ENCODE results near the gene PLA1A. TPM values are rescaled to one million over a fixed set of nuclear protein-coding genes. Genes with fewer than 3 reads are reported as not detected.

PLA1A gene
- total RNA-seq, 1 donor, result not detected

- no peak for DNase-seq (ENCODE audit: low read depth)
- TF ChIP-seq, protein P1, sequence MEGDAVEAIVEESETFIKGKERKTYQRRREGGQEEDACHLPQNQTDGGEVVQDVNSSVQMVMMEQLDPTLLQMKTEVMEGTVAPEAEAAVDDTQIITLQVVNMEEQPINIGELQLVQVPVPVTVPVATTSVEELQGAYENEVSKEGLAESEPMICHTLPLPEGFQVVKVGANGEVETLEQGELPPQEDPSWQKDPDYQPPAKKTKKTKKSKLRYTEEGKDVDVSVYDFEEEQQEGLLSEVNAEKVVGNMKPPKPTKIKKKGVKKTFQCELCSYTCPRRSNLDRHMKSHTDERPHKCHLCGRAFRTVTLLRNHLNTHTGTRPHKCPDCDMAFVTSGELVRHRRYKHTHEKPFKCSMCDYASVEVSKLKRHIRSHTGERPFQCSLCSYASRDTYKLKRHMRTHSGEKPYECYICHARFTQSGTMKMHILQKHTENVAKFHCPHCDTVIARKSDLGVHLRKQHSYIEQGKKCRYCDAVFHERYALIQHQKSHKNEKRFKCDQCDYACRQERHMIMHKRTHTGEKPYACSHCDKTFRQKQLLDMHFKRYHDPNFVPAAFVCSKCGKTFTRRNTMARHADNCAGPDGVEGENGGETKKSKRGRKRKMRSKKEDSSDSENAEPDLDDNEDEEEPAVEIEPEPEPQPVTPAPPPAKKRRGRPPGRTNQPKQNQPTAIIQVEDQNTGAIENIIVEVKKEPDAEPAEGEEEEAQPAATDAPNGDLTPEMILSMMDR (IDR thresholded peaks at IDR 0.05; ENCODE audit: insufficient read depth, low read depth, low read length), result no peak
- no peak overlapping the region for H3K4me3 ChIP-seq (ENCODE audit: low read depth, low read length)
Measured at GRCh38 chr3:119555929-119556328, 41.8 kb upstream of the PLA1A start.

GRCh38 chr3:119557192-119557876 lies 40.4 kb upstream of the PLA1A start:
- TF ChIP-seq, protein P1 (IDR thresholded peaks at IDR 0.05; ENCODE audit: insufficient read depth, low read depth, low read length), result no peak
- DNase-seq (ENCODE audit: low read depth), result no peak
- H3K4me3 ChIP-seq (ENCODE audit: low read depth, low read length), result no peak overlapping the region

- TF ChIP-seq, protein P1 (IDR thresholded peaks at IDR 0.05; ENCODE audit: insufficient read depth, low read depth, low read length), result no peak
- no peak overlapping the region for H3K4me3 ChIP-seq (ENCODE audit: low read depth, low read length)
- no peak for DNase-seq (ENCODE audit: low read depth)
Measured at GRCh38 chr3:119557877-119558269, 39.8 kb upstream of the PLA1A start.

DNA sequence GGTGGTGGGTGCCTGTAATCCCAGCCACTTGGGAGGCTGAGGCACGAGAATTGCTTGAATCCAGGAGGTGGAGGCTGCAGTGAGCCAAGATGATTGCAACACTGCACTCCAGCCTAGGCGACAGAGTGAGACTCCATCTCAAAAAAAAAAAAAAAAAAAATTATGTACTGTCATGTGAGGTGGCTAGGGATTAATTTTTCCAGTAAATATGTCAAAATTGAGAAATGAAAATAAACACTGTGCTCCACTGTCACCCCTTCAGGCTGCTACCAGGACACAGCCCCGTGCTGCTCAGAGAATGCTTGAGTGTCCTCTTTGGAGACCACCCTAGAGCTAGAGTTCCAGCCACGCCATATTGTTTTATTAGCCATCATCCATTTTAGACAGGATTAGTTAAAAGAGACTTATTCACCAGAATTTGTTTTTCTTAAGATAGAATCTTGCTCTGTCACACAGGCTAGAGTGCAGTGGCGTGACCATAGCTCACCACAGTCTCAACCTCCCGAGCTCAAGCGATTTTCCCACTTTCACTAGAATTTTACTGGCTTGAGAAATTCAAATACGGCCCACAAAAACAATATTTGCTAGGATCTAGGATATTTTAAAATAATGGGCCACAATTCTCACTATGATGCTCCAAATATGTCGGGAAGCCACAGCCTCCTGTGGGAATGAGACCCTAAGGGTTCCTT lies 38.9 kb upstream of the PLA1A start:
- H3K4me3 ChIP-seq (ENCODE audit: low read depth, low read length), result no peak overlapping the region
- TF ChIP-seq, protein P1 (IDR thresholded peaks at IDR 0.05; ENCODE audit: insufficient read depth, low read depth, low read length), result no peak
- no peak for DNase-seq (ENCODE audit: low read depth)

DNA sequence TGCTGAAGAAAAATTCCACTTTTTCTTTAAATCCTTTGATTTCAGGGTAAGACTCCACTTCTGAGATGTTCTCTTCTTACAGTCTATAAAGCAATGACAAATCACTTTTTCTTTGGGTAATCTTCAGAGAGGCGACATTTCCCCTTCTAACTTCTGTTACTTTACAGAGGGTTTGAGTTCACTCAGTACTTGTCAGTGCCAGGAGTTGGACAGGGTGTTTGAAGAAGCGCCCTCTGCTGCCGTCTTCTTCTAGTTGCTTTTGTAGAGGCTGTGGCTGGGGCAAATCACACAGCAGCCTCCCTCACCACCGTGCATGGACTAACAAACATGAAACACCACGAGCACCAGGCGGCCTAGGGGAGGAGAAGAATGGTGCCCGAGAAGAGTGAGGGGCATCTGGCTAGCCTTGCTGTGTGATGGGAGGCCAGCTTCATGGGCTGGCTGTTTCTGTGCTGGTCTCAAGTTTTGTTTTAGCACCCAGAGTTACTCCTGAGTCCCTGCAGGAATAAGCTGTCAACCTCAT lies 38.2 kb upstream of the PLA1A start, which contains the start of gene CD80:
Gene CD80 (minus strand): TSS at position 174 of the 523 bp plus-strand sequence. CDS start 1,886 bp downstream, outside the sequence.
- TF ChIP-seq, protein P1 (IDR thresholded peaks at IDR 0.05; ENCODE audit: insufficient read depth, low read depth, low read length), result peak; percentile 14
- DNase-seq (ENCODE audit: low read depth), result peak; percentile 49
- no peak within 1 kb of the TSS for H3K4me3 ChIP-seq (ENCODE audit: low read depth, low read length)

DNA sequence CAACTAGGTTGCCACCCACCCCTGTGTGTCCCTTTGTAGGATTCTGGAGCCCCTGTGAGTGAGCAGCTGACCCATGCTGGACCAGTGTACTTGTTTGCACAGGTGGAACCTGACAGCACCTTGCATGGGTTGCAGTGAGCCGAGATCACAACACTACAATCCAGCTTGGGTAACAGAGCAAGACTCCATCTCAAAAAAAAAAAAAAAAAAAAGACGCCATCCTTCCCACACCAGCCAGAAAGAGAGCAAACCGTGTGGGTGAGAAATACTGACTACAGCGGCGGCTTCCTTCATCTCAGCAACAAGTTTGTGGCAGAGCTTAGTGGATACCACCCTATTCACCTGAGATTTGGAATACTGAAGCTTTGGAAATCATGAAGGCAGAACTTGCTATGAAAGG lies 37.5 kb upstream of the PLA1A start:
- no peak overlapping the region for H3K4me3 ChIP-seq (ENCODE audit: low read depth, low read length)
- TF ChIP-seq, protein P1 (IDR thresholded peaks at IDR 0.05; ENCODE audit: insufficient read depth, low read depth, low read length), result no peak
- DNase-seq (ENCODE audit: low read depth), result no peak

Measured in fibroblast of villous mesenchyme (primary cell).